Measurements from ENCODE around the gene CCNI.
"Not testable (repeated sequence)": the region's sequence is repeated elsewhere in the genome, so short reads cannot be mapped to it uniquely, and the experiment has no call there.

The CCNI gene

GRCh38 chr4:77080806-77081205 lies 5.0 kb upstream of the CCNI start:
- DNase-seq, result not testable (repeated sequence)

- no peak for DNase-seq
Observed at GRCh38 chr4:77079281-77079680, 3.5 kb upstream of the CCNI start.

- no peak for DNase-seq
Observed at GRCh38 chr4:77078401-77078800, 2.6 kb upstream of the CCNI start.

GRCh38 chr4:77076889-77077635 lies 1.3 kb upstream of the CCNI start:
- no peak for DNase-seq

- DNase-seq, result peak; percentile 73
Observed at GRCh38 chr4:77074981-77075855, 571 bp downstream of the CCNI start.

GRCh38 chr4:77074381-77074831 lies 1.4 kb downstream of the CCNI start:
- no peak for DNase-seq

GRCh38 chr4:77073981-77074380 lies 1.8 kb downstream of the CCNI start:
- DNase-seq, result no peak

GRCh38 chr4:77073106-77073809 lies 2.5 kb downstream of the CCNI start:
- DNase-seq, result no peak

- DNase-seq, result no peak
Observed at GRCh38 chr4:77072195-77072753, 3.5 kb downstream of the CCNI start.

GRCh38 chr4:77069514-77069913 lies 6.3 kb downstream of the CCNI start:
- DNase-seq, result not testable (repeated sequence)

GRCh38 chr4:77065382-77065781 lies 10.4 kb downstream of the CCNI start:
- no peak for DNase-seq

- no peak for DNase-seq
Observed at GRCh38 chr4:77062856-77063255, 12.9 kb downstream of the CCNI start.

- peak; percentile 34 for DNase-seq
Observed at GRCh38 chr4:77052352-77052751, 23.4 kb downstream of the CCNI start.

GRCh38 chr4:77050962-77051361 lies 24.8 kb downstream of the CCNI start:
- no peak for DNase-seq

GRCh38 chr4:77047037-77047436 lies 28.8 kb downstream of the CCNI start:
- DNase-seq, result no peak

GRCh38 chr4:77045490-77045889 lies 30.3 kb downstream of the CCNI start:
- DNase-seq, result no peak

- no peak for DNase-seq
Observed at GRCh38 chr4:77044461-77045150, 31.2 kb downstream of the CCNI start.

GRCh38 chr4:77043507-77044136 lies 32.2 kb downstream of the CCNI start:
- DNase-seq, result no peak

- no peak for DNase-seq
Observed at GRCh38 chr4:77040854-77041725, 34.7 kb downstream of the CCNI start.

GRCh38 chr4:77040270-77040669 lies 35.5 kb downstream of the CCNI start:
- DNase-seq, result no peak

- no peak for DNase-seq
Observed at GRCh38 chr4:77039796-77040195, 36.0 kb downstream of the CCNI start.
